Colon (tissue), 2 donors: ENCODE data around the gene RTN4RL1.

Experiments
- FAIRE-seq: peaks from 2 replicates; lab custom pipeline; 2012; peaks lifted over from hg19 to GRCh38; lab: Jason Lieb, UNC
- donor health status: control.
- donor health status: control.

Gene RTN4RL1

GRCh38 chr17:1894753-1895339, 130.3 kb downstream of the RTN4RL1 start:
- FAIRE-seq: no peak

- FAIRE-seq: no peak
These were observed 134.2 kb downstream of the RTN4RL1 start for GRCh38 chr17:1890758-1891450.

- FAIRE-seq: no peak
These were observed 136.4 kb downstream of the RTN4RL1 start for GRCh38 chr17:1888741-1889140.
